Stomach (tissue), 4 donors: Measurements from ENCODE around the gene HIVEP1.

Experiments
- EP300 ChIP-seq: sonication (generic); formaldehyde crosslinking; IDR thresholded peaks from one replicate; pipeline ENCODE4 v1.6.1; 2017; ENCODE audit warnings: antibody characterized with exemption
- POLR2A ChIP-seq, 4 donors: fragments of 450-650 bp; IDR thresholded peaks; one replicate each; pipeline ENCODE4 v1.6.1; 2016; ENCODE audit warnings: antibody characterized with exemption in 4 of 4, control low read depth in 2 of 4, mild to moderate bottlenecking in 1 of 4, moderate library complexity in 1 of 4
- POLR2AphosphoS5 ChIP-seq, 3 donors: sonication (generic); formaldehyde crosslinking; IDR thresholded peaks; one replicate each; pipeline ENCODE4 v1.6.1; 2016; ENCODE audit warnings: antibody characterized with exemption in 3 of 3
- TF ChIP-seq, protein P1 (sequence below), 7 experiments: fragments of 450-650 bp in 4 of 7; fragments of 200-600 bp in 3 of 7; sonication (generic) in 3 of 7; IDR thresholded peaks; one replicate each; pipeline ENCODE4 v1.5.1; 2016 to 2019; ENCODE audit warnings: antibody characterized with exemption in 7 of 7, control low read depth in 2 of 7, mild to moderate bottlenecking in 1 of 7

DNA sequence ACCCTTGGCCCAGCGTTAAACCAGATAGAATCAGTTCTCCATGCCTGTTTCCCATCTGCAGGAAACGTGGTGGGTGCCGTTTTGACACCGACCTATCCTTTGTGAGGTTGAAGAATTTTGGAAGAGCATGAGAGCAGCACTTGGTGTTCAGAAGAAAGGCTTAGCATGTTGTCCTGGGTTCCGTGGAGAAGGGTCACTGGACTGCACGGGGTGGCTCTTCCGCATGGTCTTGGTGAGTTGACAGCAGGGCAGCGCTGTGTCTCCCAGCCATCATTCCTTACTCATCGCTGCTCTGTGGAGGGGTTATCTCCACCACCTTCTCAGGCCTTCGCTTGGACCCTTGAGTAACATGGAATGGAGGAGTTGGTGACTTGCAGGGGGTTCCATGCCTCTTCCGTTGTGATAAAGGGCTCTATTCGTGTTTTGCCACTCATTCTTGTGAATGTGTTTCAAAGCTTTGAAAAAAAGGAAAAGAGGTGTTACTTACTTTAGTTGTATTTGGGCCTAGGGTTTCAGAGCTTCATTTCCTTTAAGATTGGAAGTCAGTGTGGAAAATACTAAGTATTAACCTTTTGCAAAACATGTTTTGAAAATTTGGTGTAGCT, 8.2 kb downstream of the HIVEP1 start:
- TF ChIP-seq, protein P1, sequence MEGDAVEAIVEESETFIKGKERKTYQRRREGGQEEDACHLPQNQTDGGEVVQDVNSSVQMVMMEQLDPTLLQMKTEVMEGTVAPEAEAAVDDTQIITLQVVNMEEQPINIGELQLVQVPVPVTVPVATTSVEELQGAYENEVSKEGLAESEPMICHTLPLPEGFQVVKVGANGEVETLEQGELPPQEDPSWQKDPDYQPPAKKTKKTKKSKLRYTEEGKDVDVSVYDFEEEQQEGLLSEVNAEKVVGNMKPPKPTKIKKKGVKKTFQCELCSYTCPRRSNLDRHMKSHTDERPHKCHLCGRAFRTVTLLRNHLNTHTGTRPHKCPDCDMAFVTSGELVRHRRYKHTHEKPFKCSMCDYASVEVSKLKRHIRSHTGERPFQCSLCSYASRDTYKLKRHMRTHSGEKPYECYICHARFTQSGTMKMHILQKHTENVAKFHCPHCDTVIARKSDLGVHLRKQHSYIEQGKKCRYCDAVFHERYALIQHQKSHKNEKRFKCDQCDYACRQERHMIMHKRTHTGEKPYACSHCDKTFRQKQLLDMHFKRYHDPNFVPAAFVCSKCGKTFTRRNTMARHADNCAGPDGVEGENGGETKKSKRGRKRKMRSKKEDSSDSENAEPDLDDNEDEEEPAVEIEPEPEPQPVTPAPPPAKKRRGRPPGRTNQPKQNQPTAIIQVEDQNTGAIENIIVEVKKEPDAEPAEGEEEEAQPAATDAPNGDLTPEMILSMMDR (IDR thresholded peaks at IDR 0.05) = no peak
- no peak for TF ChIP-seq POLR2A (IDR thresholded peaks at IDR 0.05)
- no peak for TF ChIP-seq EP300
- no peak for TF ChIP-seq POLR2AphosphoS5 (IDR thresholded peaks at IDR 0.05)
